ENCODE measurements around the gene CLEC20A.

- TF ChIP-seq CTCF (IDR thresholded peaks at IDR 0.05) = no peak
- TF ChIP-seq POLR2A (IDR thresholded peaks at IDR 0.05) = no peak
Measured at GRCh38 chr1:178513278-178513983, 16.7 kb upstream of the CLEC20A start.

Measured in body of pancreas (tissue), 4 donors.